ENCODE measurements around the gene PCDHB3.
"Not testable (repeated sequence)": the region's sequence is repeated elsewhere in the genome, so short reads cannot be mapped to it uniquely, and the experiment has no call there.

Gene PCDHB3

GRCh38 chr5:141096586-141096985 is 3.7 kb upstream of the PCDHB3 start:
- not testable (repeated sequence) for H3K27me3 ChIP-seq (replicated peaks; ENCODE audit: control insufficient read depth, insufficient read depth, low read length, poor library complexity, severe bottlenecking); H3K27ac ChIP-seq (ENCODE audit: insufficient read depth, low read length, poor library complexity, severe bottlenecking); DNase-seq; H3K4me3 ChIP-seq (ENCODE audit: insufficient read depth, low read depth, low read length, poor library complexity, severe bottlenecking); H3K9me3 ChIP-seq (ENCODE audit: control insufficient read depth, low read length); H3K36me3 ChIP-seq (ENCODE audit: control insufficient read depth, insufficient read depth, low read length); H3K4me1 ChIP-seq (ENCODE audit: control insufficient read depth, insufficient read depth, low read length, poor library complexity, severe bottlenecking)

- peaks cover 6% of the 10 kb centered on the region for H3K27me3 ChIP-seq (replicated peaks; ENCODE audit: control insufficient read depth, insufficient read depth, low read length, poor library complexity, severe bottlenecking)
- H3K9me3 ChIP-seq (ENCODE audit: control insufficient read depth, low read length): no peaks in the 10 kb centered on the region
- no peak overlapping the region for H3K27ac ChIP-seq (ENCODE audit: insufficient read depth, low read length, poor library complexity, severe bottlenecking)
- H3K4me3 ChIP-seq (ENCODE audit: insufficient read depth, low read depth, low read length, poor library complexity, severe bottlenecking): no peak overlapping the region
- H3K36me3 ChIP-seq (ENCODE audit: control insufficient read depth, insufficient read depth, low read length): no peaks in the 10 kb centered on the region
- no peaks in the 10 kb centered on the region for H3K4me1 ChIP-seq (ENCODE audit: control insufficient read depth, insufficient read depth, low read length, poor library complexity, severe bottlenecking)
- DNase-seq: no peak
Observed at GRCh38 chr5:141101059-141101458, 786 bp downstream of the PCDHB3 start.

GRCh38 chr5:141102070-141102469 is 1.8 kb downstream of the PCDHB3 start:
- H3K36me3 ChIP-seq (ENCODE audit: control insufficient read depth, insufficient read depth, low read length); H3K27ac ChIP-seq (ENCODE audit: insufficient read depth, low read length, poor library complexity, severe bottlenecking); H3K4me1 ChIP-seq (ENCODE audit: control insufficient read depth, insufficient read depth, low read length, poor library complexity, severe bottlenecking); H3K9me3 ChIP-seq (ENCODE audit: control insufficient read depth, low read length); H3K27me3 ChIP-seq (replicated peaks; ENCODE audit: control insufficient read depth, insufficient read depth, low read length, poor library complexity, severe bottlenecking); DNase-seq; H3K4me3 ChIP-seq (ENCODE audit: insufficient read depth, low read depth, low read length, poor library complexity, severe bottlenecking): not testable (repeated sequence)

GRCh38 chr5:141102471-141102870 is 2.2 kb downstream of the PCDHB3 start:
- not testable (repeated sequence) for H3K9me3 ChIP-seq (ENCODE audit: control insufficient read depth, low read length); H3K36me3 ChIP-seq (ENCODE audit: control insufficient read depth, insufficient read depth, low read length); H3K27me3 ChIP-seq (replicated peaks; ENCODE audit: control insufficient read depth, insufficient read depth, low read length, poor library complexity, severe bottlenecking); H3K4me3 ChIP-seq (ENCODE audit: insufficient read depth, low read depth, low read length, poor library complexity, severe bottlenecking); DNase-seq; H3K27ac ChIP-seq (ENCODE audit: insufficient read depth, low read length, poor library complexity, severe bottlenecking); H3K4me1 ChIP-seq (ENCODE audit: control insufficient read depth, insufficient read depth, low read length, poor library complexity, severe bottlenecking)

GRCh38 chr5:141105350-141105749 is 5.1 kb downstream of the PCDHB3 start:
- H3K36me3 ChIP-seq (ENCODE audit: control insufficient read depth, insufficient read depth, low read length): no peaks in the 10 kb centered on the region
- peaks cover 6% of the 10 kb centered on the region for H3K27me3 ChIP-seq (replicated peaks; ENCODE audit: control insufficient read depth, insufficient read depth, low read length, poor library complexity, severe bottlenecking)
- no peak overlapping the region for H3K4me3 ChIP-seq (ENCODE audit: insufficient read depth, low read depth, low read length, poor library complexity, severe bottlenecking)
- H3K9me3 ChIP-seq (ENCODE audit: control insufficient read depth, low read length): no peaks in the 10 kb centered on the region
- H3K27ac ChIP-seq (ENCODE audit: insufficient read depth, low read length, poor library complexity, severe bottlenecking): no peak overlapping the region
- H3K4me1 ChIP-seq (ENCODE audit: control insufficient read depth, insufficient read depth, low read length, poor library complexity, severe bottlenecking): no peaks in the 10 kb centered on the region
- DNase-seq: no peak

GRCh38 chr5:141119250-141119649 is 19.0 kb downstream of the PCDHB3 start:
- Histone ChIP-seq H3K4me1 (ENCODE audit: control insufficient read depth, insufficient read depth, low read length, poor library complexity, severe bottlenecking) (no peaks in the 10 kb centered on the region), H3K9me3 (ENCODE audit: control insufficient read depth, low read length) (no peaks in the 10 kb centered on the region)
- no peak for DNase-seq

GRCh38 chr5:141121563-141121962 is 21.3 kb downstream of the PCDHB3 start, which contains the start of gene PCDHB4:
TSS of gene PCDHB4 (plus strand) at chr5:141121818. CDS start at chr5:141121999, 181 bp downstream.
- H3K27me3 ChIP-seq (replicated peaks; ENCODE audit: control insufficient read depth, insufficient read depth, low read length, poor library complexity, severe bottlenecking): no peaks in the 10 kb centered on the region
- H3K4me3 ChIP-seq (ENCODE audit: insufficient read depth, low read depth, low read length, poor library complexity, severe bottlenecking): no peak within 1 kb of the TSS
- no peak within 1 kb of the TSS for H3K27ac ChIP-seq (ENCODE audit: insufficient read depth, low read length, poor library complexity, severe bottlenecking)
- H3K4me1 ChIP-seq (ENCODE audit: control insufficient read depth, insufficient read depth, low read length, poor library complexity, severe bottlenecking): no peaks in the 10 kb centered on the region
- no peak for DNase-seq
- no peaks in the 10 kb centered on the region for H3K36me3 ChIP-seq (ENCODE audit: control insufficient read depth, insufficient read depth, low read length)
- no peaks in the 10 kb centered on the region for H3K9me3 ChIP-seq (ENCODE audit: control insufficient read depth, low read length)

More at GRCh38 chr5:141119250-141119649, 19.0 kb downstream of the PCDHB3 start:
- no peak overlapping the region for H3K27ac ChIP-seq (ENCODE audit: insufficient read depth, low read length, poor library complexity, severe bottlenecking)
- no peaks in the 10 kb centered on the region for H3K36me3 ChIP-seq (ENCODE audit: control insufficient read depth, insufficient read depth, low read length)
- no peaks in the 10 kb centered on the region for H3K27me3 ChIP-seq (replicated peaks; ENCODE audit: control insufficient read depth, insufficient read depth, low read length, poor library complexity, severe bottlenecking)
- no peak overlapping the region for H3K4me3 ChIP-seq (ENCODE audit: insufficient read depth, low read depth, low read length, poor library complexity, severe bottlenecking)

- Histone ChIP-seq H3K27me3 (replicated peaks; ENCODE audit: control insufficient read depth, insufficient read depth, low read length, poor library complexity, severe bottlenecking) (no peaks in the 10 kb centered on the region), H3K9me3 (ENCODE audit: control insufficient read depth, low read length) (no peaks in the 10 kb centered on the region), H3K36me3 (ENCODE audit: control insufficient read depth, insufficient read depth, low read length) (no peaks in the 10 kb centered on the region), H3K27ac (ENCODE audit: insufficient read depth, low read length, poor library complexity, severe bottlenecking) (no peak overlapping the region), H3K4me3 (ENCODE audit: insufficient read depth, low read depth, low read length, poor library complexity, severe bottlenecking) (no peak overlapping the region), H3K4me1 (ENCODE audit: control insufficient read depth, insufficient read depth, low read length, poor library complexity, severe bottlenecking) (no peaks in the 10 kb centered on the region)
- no peak for DNase-seq
Observed at GRCh38 chr5:141121985-141122384, 21.7 kb downstream of the PCDHB3 start.

GRCh38 chr5:141123396-141124135 is 23.3 kb downstream of the PCDHB3 start:
- not testable (repeated sequence) for H3K27me3 ChIP-seq (replicated peaks; ENCODE audit: control insufficient read depth, insufficient read depth, low read length, poor library complexity, severe bottlenecking); H3K4me1 ChIP-seq (ENCODE audit: control insufficient read depth, insufficient read depth, low read length, poor library complexity, severe bottlenecking); H3K27ac ChIP-seq (ENCODE audit: insufficient read depth, low read length, poor library complexity, severe bottlenecking); H3K9me3 ChIP-seq (ENCODE audit: control insufficient read depth, low read length); H3K36me3 ChIP-seq (ENCODE audit: control insufficient read depth, insufficient read depth, low read length); H3K4me3 ChIP-seq (ENCODE audit: insufficient read depth, low read depth, low read length, poor library complexity, severe bottlenecking); DNase-seq

GRCh38 chr5:141127305-141127704 is 27.0 kb downstream of the PCDHB3 start:
- Histone ChIP-seq H3K4me3 (ENCODE audit: insufficient read depth, low read depth, low read length, poor library complexity, severe bottlenecking) (no peak overlapping the region), H3K27ac (ENCODE audit: insufficient read depth, low read length, poor library complexity, severe bottlenecking) (no peak overlapping the region), H3K27me3 (replicated peaks; ENCODE audit: control insufficient read depth, insufficient read depth, low read length, poor library complexity, severe bottlenecking) (no peaks in the 10 kb centered on the region), H3K9me3 (ENCODE audit: control insufficient read depth, low read length) (no peaks in the 10 kb centered on the region), H3K4me1 (ENCODE audit: control insufficient read depth, insufficient read depth, low read length, poor library complexity, severe bottlenecking) (no peaks in the 10 kb centered on the region), H3K36me3 (ENCODE audit: control insufficient read depth, insufficient read depth, low read length) (no peaks in the 10 kb centered on the region)
- no peak for DNase-seq

Data from effector memory CD4-positive, alpha-beta T cell (primary cell).